ENCODE results near the gene SIGLEC11.

Gene SIGLEC11

GRCh38 chr19:49924004-49924880 is 36.7 kb downstream of the SIGLEC11 start:
- DNase-seq = no peak

DNA sequence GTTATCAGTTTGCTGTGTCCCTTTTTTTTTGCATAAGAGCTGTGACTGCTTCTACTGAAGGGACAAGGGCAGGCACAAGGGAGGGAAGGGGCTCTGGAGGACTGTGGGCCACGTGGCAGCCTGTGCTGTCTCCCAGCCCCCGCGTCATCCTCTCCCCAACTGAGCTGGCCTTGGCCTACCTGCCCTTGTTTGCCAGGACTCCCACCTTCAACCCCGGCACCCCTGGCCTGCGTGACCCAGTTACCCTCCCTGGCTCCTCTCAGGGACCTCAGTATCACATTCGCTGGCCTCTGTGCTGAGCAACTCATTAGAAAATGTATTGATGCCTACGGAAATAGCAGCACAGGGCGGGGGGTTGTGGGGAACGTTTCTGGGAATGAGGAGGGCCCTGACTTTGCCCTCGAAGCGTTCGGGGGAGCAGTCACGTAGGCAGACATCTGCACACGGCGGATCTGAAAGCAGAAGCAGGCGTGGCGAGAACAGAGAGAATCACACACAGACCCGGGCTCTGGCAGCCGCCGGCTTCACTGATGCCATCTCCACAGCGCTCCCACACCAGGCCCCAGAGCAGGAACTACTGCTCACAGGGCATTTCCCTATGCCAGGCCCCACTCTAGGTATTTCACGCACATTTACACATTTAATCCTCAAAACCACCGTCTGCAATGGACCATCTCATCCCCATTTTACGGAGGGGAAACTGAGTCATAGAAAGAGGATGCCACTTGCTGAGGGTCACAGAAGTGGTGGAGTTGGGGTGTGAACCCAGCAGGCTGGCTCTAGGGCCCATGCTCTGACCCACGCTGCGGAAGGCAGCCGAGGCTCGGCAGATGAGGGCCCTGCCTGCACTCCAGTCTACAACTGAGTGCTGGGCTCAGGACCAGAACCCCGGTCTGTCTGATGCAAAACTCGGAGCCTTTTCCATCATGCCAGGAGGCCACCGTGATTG is 37.6 kb downstream of the SIGLEC11 start:
- no peak for DNase-seq

- DNase-seq = no peak
Measured at GRCh38 chr19:49921871-49922795, 38.8 kb downstream of the SIGLEC11 start.

GRCh38 chr19:49920624-49921363 is 40.2 kb downstream of the SIGLEC11 start:
- no peak for DNase-seq

GRCh38 chr19:49918089-49918488 is 42.9 kb downstream of the SIGLEC11 start:
- no peak for DNase-seq

GRCh38 chr19:49916839-49917733 is 43.9 kb downstream of the SIGLEC11 start:
- DNase-seq = no peak

DNA sequence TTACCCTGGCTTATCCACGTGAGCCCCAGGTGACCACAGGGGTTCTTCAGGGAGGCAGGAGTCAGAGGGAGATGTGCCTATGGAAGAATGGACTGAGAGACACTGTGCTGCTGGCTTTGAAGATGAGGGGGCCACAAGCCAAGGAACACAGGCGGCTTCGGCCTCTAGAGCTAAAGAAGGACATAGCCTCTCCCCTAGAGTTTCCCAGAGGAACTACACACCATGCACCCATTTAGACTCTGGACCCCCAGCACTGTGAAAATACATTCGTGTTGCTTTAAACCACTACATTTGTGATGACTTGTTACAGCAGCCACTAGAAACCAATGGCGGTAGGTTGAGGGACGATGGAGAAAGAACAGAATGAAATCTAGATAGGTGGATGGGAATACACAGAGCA is 45.7 kb downstream of the SIGLEC11 start:
- no peak for DNase-seq

DNA sequence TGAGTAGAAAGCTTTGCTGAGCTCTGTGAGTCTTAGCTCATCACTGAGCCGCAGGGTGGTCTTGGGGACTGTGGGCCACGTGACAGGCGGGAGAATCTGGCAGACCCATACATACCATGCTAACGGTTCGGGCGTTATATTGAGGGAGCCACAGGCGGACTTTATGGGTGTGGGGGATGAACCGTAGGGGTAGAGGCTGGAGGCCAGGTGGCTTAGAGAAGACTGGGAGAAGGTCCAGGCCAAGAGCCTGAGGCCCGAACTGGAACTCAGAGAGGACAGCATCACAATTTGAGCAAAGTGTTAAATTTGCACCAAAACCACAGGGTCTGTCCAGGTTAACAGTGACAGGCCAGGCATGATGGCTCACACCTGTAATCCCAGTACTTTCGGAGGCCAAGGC is 47.3 kb downstream of the SIGLEC11 start:
- no peak for DNase-seq

DNA sequence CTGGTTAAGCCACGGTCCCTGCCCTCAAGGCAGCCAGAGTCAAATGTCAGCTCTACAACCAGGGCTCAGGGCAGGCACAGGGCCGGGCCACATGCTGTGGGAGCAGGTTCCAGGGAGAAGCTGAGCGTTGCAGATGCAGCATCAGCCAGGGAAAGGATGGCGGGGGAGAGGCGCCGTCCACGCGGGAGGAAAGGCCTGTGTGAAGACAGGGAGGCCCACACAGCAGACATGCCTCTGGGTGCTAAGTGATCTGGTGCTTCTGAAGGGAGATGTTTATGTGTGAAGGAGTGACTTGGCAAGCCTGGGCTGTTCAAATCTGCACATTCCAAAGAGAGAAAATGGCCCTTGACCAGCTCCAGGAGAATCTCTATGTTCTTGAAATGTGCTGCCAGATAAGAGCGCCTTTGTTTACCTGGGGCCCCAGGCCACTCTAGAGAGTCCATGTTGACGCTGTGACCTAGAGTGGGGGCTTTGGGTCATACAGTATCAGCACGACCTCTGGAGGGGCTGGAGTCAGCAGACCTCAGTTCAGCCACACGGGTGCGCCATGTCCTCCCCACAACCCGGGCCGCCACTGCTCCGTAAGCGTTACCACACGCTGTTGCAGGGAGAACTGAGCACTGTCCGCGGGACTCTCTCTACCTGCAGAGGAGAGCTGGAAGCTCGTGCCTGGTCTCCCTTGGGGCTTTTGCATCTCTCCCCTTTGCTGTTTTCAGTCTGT is 47.8 kb downstream of the SIGLEC11 start:
- DNase-seq = no peak

GRCh38 chr19:49911381-49912145 is 49.4 kb downstream of the SIGLEC11 start:
- DNase-seq = no peak

DNA sequence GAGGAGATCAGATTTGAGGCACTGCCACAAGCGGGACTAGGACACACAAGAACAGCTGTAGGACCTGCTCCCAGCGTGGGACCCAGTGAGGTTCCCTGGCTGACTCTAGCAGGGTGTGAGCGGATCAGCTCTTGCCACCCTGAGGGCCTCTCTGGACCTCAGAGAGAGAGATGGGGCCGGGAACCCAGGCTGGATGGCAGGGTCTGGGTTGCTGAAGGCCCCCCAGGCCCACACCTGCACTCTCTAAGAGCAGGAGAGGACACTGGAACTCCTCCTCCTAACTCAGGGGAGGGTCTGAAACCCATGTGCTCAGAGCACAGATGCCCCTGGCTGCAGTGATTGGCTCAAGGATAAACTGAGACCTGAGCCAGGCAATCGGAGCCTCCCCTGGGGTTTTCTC is 50.8 kb downstream of the SIGLEC11 start:
- no peak for DNase-seq

DNA sequence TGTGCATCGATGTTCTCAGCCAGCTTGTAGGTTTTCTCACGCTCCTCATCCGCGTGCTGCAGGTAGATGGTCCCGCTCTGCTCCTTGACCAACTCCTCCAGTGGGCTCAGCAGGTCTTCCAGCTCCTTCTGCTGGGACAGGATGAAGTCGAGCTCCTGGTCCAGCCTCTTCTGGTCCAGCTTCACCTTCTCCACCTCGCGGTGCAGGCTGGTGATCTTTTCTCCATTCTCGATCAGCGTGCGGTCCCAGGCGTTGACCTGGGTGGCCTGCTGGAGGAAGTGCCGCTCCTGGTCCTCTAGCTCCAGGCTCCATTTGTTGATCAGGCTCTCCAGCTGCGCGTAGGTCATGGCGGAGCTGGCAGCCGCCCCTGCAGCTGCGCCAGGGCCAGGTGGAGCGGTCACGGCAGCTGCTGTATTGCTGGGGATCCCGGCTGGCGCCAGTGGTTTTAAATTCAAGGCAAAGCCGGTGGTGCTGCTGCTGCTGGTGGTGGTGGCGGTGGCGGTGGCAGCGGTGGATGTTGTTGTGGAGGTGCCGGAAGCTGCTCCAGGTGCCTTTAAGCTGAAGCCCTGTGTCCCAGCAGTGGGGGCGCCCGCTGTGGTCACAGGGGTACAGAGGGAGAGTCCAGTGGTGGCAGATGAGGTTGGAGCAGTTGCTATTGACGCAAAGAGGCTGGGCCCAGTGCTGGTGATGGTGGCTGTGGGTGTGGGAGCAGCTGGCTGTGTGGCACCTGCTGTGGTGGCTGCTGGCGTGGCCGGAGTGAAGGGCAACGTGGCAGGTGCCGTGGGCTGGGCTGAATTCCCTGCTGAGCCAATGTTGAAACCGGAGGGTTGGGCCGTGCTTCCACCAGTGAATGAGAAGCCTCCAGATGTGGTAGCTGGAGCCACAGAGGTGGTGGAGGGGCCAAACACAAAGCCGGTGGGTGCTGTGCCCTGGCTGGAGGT is 52.2 kb downstream of the SIGLEC11 start:
- no peak for DNase-seq

DNA sequence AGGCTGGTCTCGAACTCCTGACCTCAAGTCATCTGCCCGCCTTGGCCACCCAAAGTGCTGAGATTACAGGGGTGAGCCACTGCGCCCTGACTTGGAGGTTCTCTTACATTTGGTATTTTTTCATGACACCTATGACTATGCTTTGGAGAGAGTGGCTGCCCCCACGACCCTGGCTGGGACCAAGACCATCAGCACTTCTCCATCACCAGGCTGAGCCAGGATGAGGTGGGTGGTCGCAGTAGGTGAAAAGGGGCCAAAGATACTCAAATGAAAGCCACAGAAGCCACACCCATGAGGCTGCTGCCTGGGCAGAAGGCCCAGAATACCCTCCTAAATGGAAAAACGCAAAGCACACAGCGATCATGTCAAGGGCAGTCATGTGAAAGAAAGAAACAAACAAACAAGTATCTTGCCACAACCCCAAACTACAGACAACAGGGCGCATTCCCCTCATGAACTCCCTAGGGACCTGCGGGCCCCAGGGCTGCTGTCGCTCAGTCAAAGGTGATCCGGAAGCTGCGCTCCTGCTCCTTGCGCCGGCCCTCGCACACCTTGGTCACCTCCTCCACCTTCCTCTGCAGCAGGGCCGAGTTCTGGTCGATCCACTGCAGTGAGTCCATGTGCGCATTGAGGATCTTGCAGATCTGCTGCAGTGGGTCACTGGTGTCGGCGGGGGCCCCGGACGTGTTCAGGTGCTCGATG is 53.1 kb downstream of the SIGLEC11 start:
- no peak for DNase-seq

DNA sequence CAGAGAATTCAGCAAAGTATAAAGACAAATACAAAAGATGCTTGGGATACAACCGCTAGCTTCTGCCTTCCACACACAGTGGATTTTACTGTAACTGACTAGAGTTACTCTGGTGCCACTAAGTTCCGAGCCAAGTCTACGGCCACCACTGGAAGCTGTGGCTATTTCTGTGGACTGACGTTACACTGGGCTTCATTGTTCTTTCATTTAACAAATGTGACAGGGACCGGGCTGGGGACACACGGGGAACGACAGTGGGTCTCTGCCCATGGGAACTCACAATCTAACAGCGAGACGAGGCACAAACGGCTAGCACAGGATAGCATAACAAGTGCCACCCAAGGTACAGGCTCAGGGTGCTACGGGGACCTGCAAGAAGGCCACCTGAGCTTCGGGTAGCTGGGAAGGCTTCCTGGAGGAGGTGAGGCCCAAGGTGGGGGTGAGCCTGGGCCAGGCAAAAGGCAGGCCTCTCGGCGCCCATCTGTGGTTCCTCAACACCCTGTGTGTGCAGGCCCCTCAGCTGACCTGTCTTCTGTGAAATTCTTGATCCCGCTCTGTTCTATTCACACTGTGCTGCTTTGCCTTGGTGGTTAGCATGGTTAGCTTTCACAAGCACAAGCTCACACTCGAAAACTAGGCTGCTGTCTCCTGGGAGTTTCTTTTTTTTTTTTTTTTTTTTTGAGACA is 54.0 kb downstream of the SIGLEC11 start:
- no peak for DNase-seq

DNA sequence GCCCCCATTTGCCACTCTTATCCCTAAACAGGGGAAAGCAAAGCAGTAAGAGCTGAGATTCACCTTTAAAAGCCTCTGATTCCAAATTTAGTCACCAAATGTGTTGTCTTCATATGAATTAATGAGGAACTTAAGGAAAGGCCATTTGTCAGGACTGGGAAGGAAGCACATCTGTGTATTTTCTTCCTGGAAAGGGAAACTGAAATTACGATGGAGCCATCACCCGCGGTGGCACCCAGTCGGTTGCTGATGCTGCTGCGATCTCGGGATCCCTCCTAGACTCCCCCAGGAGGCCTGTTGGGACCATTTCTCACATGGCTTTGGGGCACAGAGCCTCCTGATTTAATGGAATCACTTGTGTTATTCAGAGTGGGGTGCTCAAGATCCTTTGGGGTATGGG is 56.8 kb downstream of the SIGLEC11 start:
- DNase-seq = no peak

All from hematopoietic multipotent progenitor cell treated with erythropoietin and hydrocortisone succinate and interleukin-3 and kit ligand, for 6 days (in vitro differentiated cells).